K562 (cell line): ENCODE measurements around the gene DENND4C. TPM values are rescaled to one million over a fixed set of nuclear protein-coding genes. Genes with fewer than 3 reads are reported as not detected.

Source experiments
- ATAC-seq: fragments of 200-7000 bp; cut with Tn5 transposase; 3 replicates; pipeline ENCODE4 v1.9.1; 2020; ENCODE audit warnings: moderate library complexity
- BruUV-seq: library from RNA; stranded (reverse); fragments of 400-500 nt; replicated peaks from 2 replicates; lab custom pipeline; 2021; lab: Mats Ljungman, UMichigan
- CTCF ChIA-PET: fragments of 300-600 bp; formaldehyde crosslinking; extraction: SDS; loops from one replicate; lab custom pipeline; 2021; ENCODE audit warnings: low intra/inter-chr PET ratio; lab: Yijun Ruan, JAX
- POLR2A ChIA-PET: fragments of 300-600, 350-650 bp; sonication (Branson Sonifier 250); formaldehyde crosslinking; extraction: SDS; loops from one replicate; lab custom pipeline; 2021; ENCODE audit warnings: antibody characterized with exemption, inconsistent platforms; lab: Yijun Ruan, JAX
- DNase-seq, 4 experiments: peaks; one replicate each; pipeline versions ENCODE4 v3.0.0 to v3.0.0-alpha.2; 2011 to 2018; ENCODE audit warnings: low spot score in 3 of 4, mixed read lengths in 3 of 4; ENCODE audit errors: extremely low read depth in 1 of 4
- FAIRE-seq: peaks from 2 replicates; lab custom pipeline; 2011; peaks lifted over from hg19 to GRCh38; lab: Jason Lieb, UNC
- H2AFZ ChIP-seq: 2 replicates; pipeline ENCODE4 v1.6.0; 2011; ENCODE audit warnings: low read depth, low read length, control low read depth, inconsistent platforms
- H3K27ac ChIP-seq: fragments of 200-600 bp; 3 replicates; pipeline ENCODE4 v1.8.0; 2011; ENCODE audit warnings: low read depth, mild to moderate bottlenecking, control low read depth, inconsistent platforms, low read length, moderate library complexity, mixed read lengths; ENCODE audit errors: extremely low read depth
- H3K27me3 ChIP-seq, 2 experiments: fragments of 300-600 bp in 1 of 2; 2 replicates in 1 of 2; 3 replicates in 1 of 2; pipeline versions ENCODE4 v1.6.0 to v1.8.0; 2011; ENCODE audit warnings: inconsistent platforms in 2 of 2, low read length in 2 of 2, mild to moderate bottlenecking in 1 of 2, mixed read lengths in 1 of 2, moderate library complexity in 1 of 2; ENCODE audit not compliant: control insufficient read depth in 2 of 2, insufficient read depth in 2 of 2
- H3K36me3 ChIP-seq: fragments of 300-600 bp; 3 replicates; pipeline ENCODE4 v1.8.0; 2011; ENCODE audit warnings: mild to moderate bottlenecking, low read length, inconsistent platforms; ENCODE audit not compliant: control insufficient read depth, insufficient read depth
- H3K4me1 ChIP-seq, 2 experiments: fragments of 200-600 bp in 1 of 2; replicated peaks in 1 of 2; 2 replicates in 1 of 2; 3 replicates in 1 of 2; pipeline versions ENCODE4 v1.5.1 to v1.8.0; 2011; ENCODE audit warnings: inconsistent platforms in 2 of 2, low read length in 2 of 2, mild to moderate bottlenecking in 1 of 2, mixed read lengths in 1 of 2, moderate library complexity in 1 of 2; ENCODE audit not compliant: control insufficient read depth in 2 of 2, insufficient read depth in 2 of 2
- H3K4me2 ChIP-seq: 2 replicates; pipeline ENCODE4 v1.6.1; 2011; ENCODE audit warnings: low read length, control low read depth, inconsistent platforms, mixed read lengths; ENCODE audit not compliant: insufficient read depth
- H3K4me3 ChIP-seq: fragments of 200-600 bp; sonication (generic), shearing (Covaris generic); 2 replicates; pipeline ENCODE4 v1.5.1; 2016; ENCODE audit warnings: control low read depth, inconsistent platforms
- H3K79me2 ChIP-seq: fragments of 200-600 bp; 3 replicates; pipeline ENCODE4 v1.8.0; 2011; ENCODE audit warnings: low read length, inconsistent platforms; ENCODE audit not compliant: control insufficient read depth, insufficient read depth
- H3K9ac ChIP-seq, 2 experiments: 2 replicates each; pipeline versions ENCODE4 v1.6.0 to v1.6.1; 2011; ENCODE audit warnings: low read depth in 2 of 2, low read length in 2 of 2, control low read depth in 1 of 2, inconsistent platforms in 1 of 2, mild to moderate bottlenecking in 1 of 2, mixed read lengths in 1 of 2; ENCODE audit not compliant: insufficient read depth in 1 of 2
- H3K9me1 ChIP-seq: one replicate; pipeline ENCODE4 v1.6.0; 2011; ENCODE audit warnings: inconsistent platforms, mild to moderate bottlenecking, low read length, moderate library complexity; ENCODE audit not compliant: control insufficient read depth, insufficient read depth
- H3K9me3 ChIP-seq: replicated peaks from 2 replicates; pipeline ENCODE4 v1.5.1; 2011; ENCODE audit warnings: low read depth, low read length, inconsistent platforms; ENCODE audit not compliant: control insufficient read depth, insufficient read depth
- H4K20me1 ChIP-seq: replicated peaks from 2 replicates; pipeline ENCODE4 v1.6.1; 2011; ENCODE audit warnings: low read length, inconsistent platforms, mixed read lengths; ENCODE audit not compliant: control insufficient read depth, insufficient read depth
- ASH1L ChIP-seq: fragments of 450-650 bp; IDR thresholded peaks from 2 replicates; pipeline ENCODE4 v1.6.1; 2018; ENCODE audit warnings: borderline replicate concordance, mild to moderate bottlenecking, low read depth; ENCODE audit not compliant: partially characterized antibody
- CEBPB ChIP-seq: fragments of 450-650 bp; IDR thresholded peaks from 2 replicates; pipeline ENCODE4 v1.6.1; 2016; ENCODE audit warnings: missing genetic modification characterization, missing compliant biosample characterization
- EGR1 ChIP-seq: fragments of 450-650 bp; conservative IDR thresholded peaks from 2 replicates; pipeline ENCODE4 v1.6.1; 2017; ENCODE audit warnings: mild to moderate bottlenecking
- GTF2A2 ChIP-seq: IDR thresholded peaks from 2 replicates; pipeline ENCODE4 v1.6.1; 2016; ENCODE audit warnings: mild to moderate bottlenecking, missing genetic modification characterization, missing compliant biosample characterization
- HLTF ChIP-seq: fragments of 450-650 bp; IDR thresholded peaks from 2 replicates; pipeline ENCODE4 v1.6.1; 2016
- MTF1 ChIP-seq: fragments of 250-450 bp; sonication (Bioruptor Pico); IDR thresholded peaks from 2 replicates; pipeline ENCODE4 v1.9.0; 2021; ENCODE audit warnings: moderate library complexity, mild to moderate bottlenecking, inconsistent platforms, borderline replicate concordance
- MYC ChIP-seq, 2 experiments: fragments of 250-450 bp in 1 of 2; sonication (Bioruptor Pico) in 1 of 2; IDR thresholded peaks; 2 replicates each; pipeline versions ENCODE4 v1.5.1 to v1.6.1; 2012 to 2021; ENCODE audit warnings: low read depth in 2 of 2, borderline replicate concordance in 1 of 2, improper control_type of control experiment in 1 of 2, low read length in 1 of 2, mild to moderate bottlenecking in 1 of 2, moderate library complexity in 1 of 2
- NCOR1 ChIP-seq: fragments of 450-650 bp; IDR thresholded peaks from 2 replicates; pipeline ENCODE4 v1.6.1; 2016; ENCODE audit warnings: mild to moderate bottlenecking, moderate library complexity
- SAFB2 ChIP-seq: fragments of 200-400 bp; formaldehyde crosslinking; IDR thresholded peaks from 2 replicates; pipeline ENCODE4 v1.6.1; 2018; ENCODE audit warnings: borderline replicate concordance, low read length, low read depth, moderate library complexity; ENCODE audit not compliant: severe bottlenecking
- ZNF785 ChIP-seq: fragments of 250-450 bp; sonication (Bioruptor Pico); IDR thresholded peaks from 2 replicates; pipeline ENCODE4 v1.4.0; 2020; ENCODE audit warnings: mild to moderate bottlenecking
- WGBS: fragments of 100-300 bp; shearing (Covaris generic); methylation state at CpG from one replicate; pipeline ENCODE4 v1.1.6; 2016; ENCODE audit warnings: low coverage, mixed read lengths; ENCODE audit not compliant: insufficient coverage; ENCODE audit errors: missing lambda C conversion rate; 5-methylcytosine and 5-hydroxymethylcytosine counted together
- in situ Hi-C: fragments of 300-500 bp; cut with MboI; formaldehyde crosslinking; loops from 4 replicates; pipeline ENCODE4 v1.15.0; 2018; ENCODE audit warnings: inconsistent platforms, mixed read lengths
- intact Hi-C: fragments of 100-400 bp; cut with micrococcal nuclease; formaldehyde crosslinking; loops from 2 replicates; pipeline ENCODE4 v1.14.2; 2022
- polyA plus RNA-seq, 8 experiments: library from polyadenylated mRNA; depleted of rRNA in 4 of 8; stranded (reverse) in 5 of 8; unstranded in 3 of 8; fragments of >200 nt; fragmentation: Nextera tagmentation in 2 of 8; fragmentation: Illumina TruSeq in 1 of 8; extraction: Ambion mirVana in 2 of 8; extraction: Trizol in 1 of 8; gene quantifications; 2 replicates each; pipeline versions ENCODE4 v1.2.1 to v1.2.3, GENCODE V29; 2011 to 2014; ENCODE audit warnings: inconsistent platforms in 1 of 8, missing spikeins in 1 of 8
- total RNA-seq, 7 experiments: library from RNA; depleted of rRNA in 6 of 7; stranded (reverse); fragments of >200 nt in 6 of 7; fragmentation: Illumina TruSeq in 2 of 7; extraction: Trizol in 2 of 7; gene quantifications; 2 replicates each; pipeline versions ENCODE4 v1.2.1 to v1.2.3, GENCODE V29; 2011 to 2021; ENCODE audit warnings: low replicate concordance in 1 of 7
- TF ChIP-seq, protein P1 (sequence below): fragments of 200-800 bp; sonication (Bioruptor generic); IDR thresholded peaks from 2 replicates; pipeline ENCODE4 v1.6.1; 2017; ENCODE audit warnings: missing genetic modification characterization, missing compliant biosample characterization

The DENND4C gene
- total and polyA plus RNA-seq, 9 of the 15 experiments (the other 6 are each of a cell fraction or from before 2014, with no cell fraction given): 4.8 to 31.8 (median 13.9) TPM

DNA sequence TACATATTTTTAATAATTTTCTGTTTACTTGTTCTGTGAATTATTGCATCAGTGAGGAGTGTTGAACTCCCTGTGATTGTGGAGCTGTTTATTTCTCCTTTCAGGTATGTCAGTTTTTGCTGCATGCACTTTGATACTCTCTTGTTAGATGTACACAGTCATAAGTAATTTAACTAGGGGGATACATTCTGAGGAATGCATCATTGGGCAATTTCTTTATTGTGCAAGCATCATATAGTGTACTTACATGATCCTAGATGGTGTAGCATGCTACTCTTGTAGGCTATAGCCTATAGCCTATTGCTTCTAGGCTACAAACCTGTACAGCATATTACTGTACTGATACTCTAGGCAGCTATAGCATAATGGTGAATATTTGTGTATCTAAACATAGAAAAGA lies 9.5 kb downstream of the DENND4C start:
- Histone ChIP-seq H3K27ac (no peak overlapping the region), H3K4me3 (no peak overlapping the region), H3K79me2 (peaks cover 70% of the 10 kb centered on the region), H3K4me2 (no peak overlapping the region), H3K36me3 (peaks cover 7% of the 10 kb centered on the region; the same call in 2 of the 3 replicates), H3K9me1 (no peaks in the 10 kb centered on the region), H3K9ac (no peak overlapping the region), H2AFZ (no peak overlapping the region), H3K4me1 (0 out of 5 replicates have a peak, but pooled peaks cover 0 to 3% of the 10 kb centered on the region in 2 experiments), H4K20me1 (no peaks in the 10 kb centered on the region), H3K9me3 (no peaks in the 10 kb centered on the region), H3K27me3 (no peaks in the 10 kb centered on the region)
- BruUV-seq: no TSS peak
- CTCF ChIA-PET: no interaction called here
- DNase-seq (no peak), FAIRE-seq (no peak), ATAC-seq (no peak)
- intact Hi-C loops (no loop called here), in situ Hi-C loops (no loop called here)
- POLR2A ChIA-PET: interaction anchor here (2.0 to 2.2 kb wide), 2 partner anchors 10 to 11 kb away, joined by 5 to 8 read pairs; partner anchors contain the start of gene DENND4C
- TF ChIP-seq, protein P1, sequence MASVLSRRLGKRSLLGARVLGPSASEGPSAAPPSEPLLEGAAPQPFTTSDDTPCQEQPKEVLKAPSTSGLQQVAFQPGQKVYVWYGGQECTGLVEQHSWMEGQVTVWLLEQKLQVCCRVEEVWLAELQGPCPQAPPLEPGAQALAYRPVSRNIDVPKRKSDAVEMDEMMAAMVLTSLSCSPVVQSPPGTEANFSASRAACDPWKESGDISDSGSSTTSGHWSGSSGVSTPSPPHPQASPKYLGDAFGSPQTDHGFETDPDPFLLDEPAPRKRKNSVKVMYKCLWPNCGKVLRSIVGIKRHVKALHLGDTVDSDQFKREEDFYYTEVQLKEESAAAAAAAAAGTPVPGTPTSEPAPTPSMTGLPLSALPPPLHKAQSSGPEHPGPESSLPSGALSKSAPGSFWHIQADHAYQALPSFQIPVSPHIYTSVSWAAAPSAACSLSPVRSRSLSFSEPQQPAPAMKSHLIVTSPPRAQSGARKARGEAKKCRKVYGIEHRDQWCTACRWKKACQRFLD (CRISPR knock-in tag): no peak
- 0 out of 2 replicates have a peak, but pooled peaks have one; percentile 27 for TF ChIP-seq CEBPB

GRCh38 chr9:19241728-19242127 lies 11.2 kb downstream of the DENND4C start:
- no peak for DNase-seq
- H3K36me3 ChIP-seq: peaks cover 7% of the 10 kb centered on the region; the same call in 2 of the 3 replicates
- no peak overlapping the region for H3K9ac ChIP-seq
- WGBS: 46% methylated on average over 5 of the region's 6 CpGs
- intact Hi-C loops (no loop called here), in situ Hi-C loops (no loop called here)
- FAIRE-seq: no peak
- H3K9me3 ChIP-seq: no peaks in the 10 kb centered on the region
- no peak overlapping the region for H2AFZ ChIP-seq
- H3K4me3 ChIP-seq: no peak overlapping the region
- ATAC-seq: no peak; the same call in 1 of the 3 replicates
- TF ChIP-seq ASH1L: no peak
- no peak for TF ChIP-seq MYC (IDR thresholded peaks at IDR 0.05; ENCODE audit: low read depth, low read length)
- TF ChIP-seq MYC (CRISPR knock-in tag; IDR thresholded peaks at IDR 0.05; ENCODE audit: borderline replicate concordance, low read depth): no peak
- no peak for TF ChIP-seq EGR1
- TF ChIP-seq HLTF: no peak
- TF ChIP-seq GTF2A2 (tag): no peak
- TF ChIP-seq SAFB2: no peak
- TF ChIP-seq MTF1 (CRISPR knock-in tag): no peak
- TF ChIP-seq NCOR1: no peak
- TF ChIP-seq ZNF785: no peak
- peaks cover 0 to 2% of the 10 kb centered on the region in 2 experiments; a peak in 1 of 5 replicates for H3K4me1 ChIP-seq
- H3K79me2 ChIP-seq: peaks cover 63% of the 10 kb centered on the region
- no peak overlapping the region for H3K4me2 ChIP-seq
- no TSS peak for BruUV-seq
- no peaks in the 10 kb centered on the region for H3K27me3 ChIP-seq
- H4K20me1 ChIP-seq: no peaks in the 10 kb centered on the region
- no peaks in the 10 kb centered on the region for H3K9me1 ChIP-seq
- ChIA-PET CTCF (no interaction called here), POLR2A (interaction anchor here (2.0 to 2.3 kb wide), 3 partner anchors 9 to 12 kb away, joined by 5 to 22 read pairs (median 8); partner anchors contain the start of gene DENND4C)
- H3K27ac ChIP-seq: no peak overlapping the region
